GM18951 (cell line): ENCODE measurements around the gene F2R.
"Not testable (repeated sequence)": the region's sequence is repeated elsewhere in the genome, so short reads cannot be mapped to it uniquely, and the experiment has no call there.

Experiments used
- POLR2A ChIP-seq: IDR thresholded peaks from 4 replicates; pipeline ENCODE4 v1.6.1; 2011; ENCODE audit warnings: mild to moderate bottlenecking; ENCODE audit not compliant: insufficient read length, insufficient read depth; ENCODE audit errors: extremely low read depth
- in situ Hi-C: fragments of 300-500 bp; cut with MboI; formaldehyde crosslinking; loops from one replicate; pipeline ENCODE4 v1.12.0; 2022; ENCODE audit warnings: low sequenced_read_pairs, mixed read lengths, inconsistent platforms; ENCODE audit not compliant: unreplicated experiment

Gene F2R

DNA sequence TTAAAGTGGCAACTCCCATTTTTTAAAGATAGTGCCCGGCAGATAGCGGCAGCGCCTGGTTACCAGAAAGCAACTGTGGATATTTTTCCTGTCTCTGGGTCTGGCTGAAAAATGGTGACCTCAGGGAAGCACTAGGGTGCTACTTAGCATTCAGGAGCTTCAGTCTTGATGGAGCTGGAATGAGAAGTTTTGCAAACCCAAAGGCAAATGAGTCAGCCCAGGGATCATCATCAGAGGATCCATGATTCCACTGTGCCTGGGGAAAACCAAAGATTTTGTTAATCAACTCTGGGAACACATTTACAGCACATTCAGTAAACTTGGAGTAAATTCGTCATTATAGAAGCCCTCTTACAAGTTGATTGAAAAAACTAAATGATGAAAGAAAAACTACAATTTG lies 26.7 kb downstream of the F2R start:
- in situ Hi-C loops: no loop called here
- no peak for TF ChIP-seq POLR2A

DNA sequence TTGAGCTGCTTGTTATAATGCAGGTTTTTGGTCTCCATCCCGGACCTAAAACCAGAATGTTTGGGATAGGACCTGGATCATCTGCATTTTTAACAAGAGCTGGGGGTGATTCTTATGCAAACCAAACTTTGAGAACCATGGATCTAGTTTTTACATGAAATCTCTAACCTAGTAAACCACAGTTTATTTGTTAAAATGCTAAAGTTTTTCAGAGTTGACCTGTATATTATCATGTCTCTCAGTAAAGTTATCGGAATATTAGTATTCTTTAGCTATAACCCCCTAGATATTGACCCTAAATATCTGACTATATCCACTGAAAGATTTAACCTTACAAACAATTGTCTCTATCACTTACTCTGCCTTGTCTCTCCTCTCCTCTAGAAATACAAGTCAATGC lies 28.7 kb downstream of the F2R start:
- in situ Hi-C loops: no loop called here
- TF ChIP-seq POLR2A: no peak

DNA sequence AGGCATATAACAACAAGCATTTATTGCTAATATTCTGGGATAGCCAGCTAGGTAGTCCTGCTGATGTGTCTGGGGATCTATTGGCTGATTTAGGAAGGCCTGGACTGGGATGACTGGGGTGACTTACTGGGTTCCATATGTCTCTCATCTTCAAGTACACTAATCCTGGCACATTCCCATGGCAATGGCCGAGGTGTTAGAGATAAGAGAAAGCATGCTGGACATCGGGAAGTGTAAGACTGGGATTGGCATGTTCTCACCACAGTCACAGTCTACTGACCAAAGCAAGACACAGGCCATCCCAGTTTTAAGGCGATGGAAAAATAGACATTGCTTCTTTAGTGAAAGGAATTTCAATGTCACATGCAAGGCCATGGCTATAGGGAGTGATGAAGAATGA lies 29.7 kb downstream of the F2R start:
- in situ Hi-C loops: no loop called here

DNA sequence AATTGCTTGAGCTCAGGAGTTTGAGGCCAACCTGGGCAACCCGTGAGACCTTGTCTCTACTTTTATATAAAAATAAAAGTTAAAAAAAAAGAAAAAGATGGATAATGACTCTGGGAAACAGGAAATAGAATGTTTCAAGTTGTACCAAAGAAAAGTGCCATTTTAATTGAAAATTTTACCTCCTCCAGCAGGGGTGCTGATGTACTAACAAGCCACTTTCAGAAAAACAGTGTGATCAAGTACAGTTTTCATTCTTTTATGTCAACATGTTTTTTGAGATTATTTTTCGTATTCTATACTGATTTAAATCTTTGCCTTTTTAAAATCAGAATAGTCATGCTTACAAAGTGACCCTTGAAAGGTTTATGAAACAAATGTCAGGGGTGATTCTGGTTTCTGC lies 30.8 kb downstream of the F2R start:
- in situ Hi-C loops: no loop called here
- no peak for TF ChIP-seq POLR2A

More for the DNA sequence above, 29.7 kb downstream of the F2R start:
- no peak for TF ChIP-seq POLR2A

DNA sequence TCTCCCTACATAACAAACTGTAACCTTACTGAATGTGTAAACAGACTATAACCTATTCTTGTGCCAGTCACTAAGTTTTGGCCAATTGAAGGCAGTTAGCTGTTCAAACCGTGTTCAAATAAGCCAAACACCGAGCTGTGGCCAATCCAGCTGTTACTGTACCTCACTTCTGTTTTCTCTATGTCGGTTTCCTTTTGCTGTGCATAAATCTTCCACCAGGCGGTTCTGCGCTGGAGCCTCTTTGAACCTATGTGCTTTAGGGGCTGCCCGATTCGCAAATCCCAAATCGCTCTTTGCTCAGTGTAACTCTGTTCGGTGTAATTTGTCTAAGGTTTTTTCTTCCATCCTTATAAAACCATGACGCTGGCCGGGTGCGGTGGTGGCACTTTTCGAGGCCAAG lies 31.8 kb downstream of the F2R start:
- in situ Hi-C loops: no loop called here
- no peak for TF ChIP-seq POLR2A

DNA sequence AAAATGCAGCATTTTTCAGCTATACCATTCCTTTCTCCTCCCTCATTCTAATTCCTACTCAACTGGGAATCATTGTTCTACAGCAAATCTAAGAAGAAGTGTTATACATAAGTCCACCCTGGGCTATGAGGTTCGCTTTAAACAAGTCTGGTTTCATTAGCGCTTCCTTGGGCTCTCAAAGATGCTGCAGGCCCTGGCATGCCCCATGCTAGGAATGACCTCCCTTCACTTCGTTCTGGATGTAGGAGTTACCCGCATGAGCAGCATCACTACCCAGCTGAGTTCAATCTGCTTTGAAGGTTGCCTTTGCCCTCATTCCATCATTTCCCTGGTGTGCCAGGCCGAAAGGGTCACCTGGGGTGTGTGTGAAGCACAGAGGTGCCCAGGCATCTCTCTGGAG lies 35.4 kb downstream of the F2R start:
- TF ChIP-seq POLR2A: no peak
- in situ Hi-C loops: no loop called here

DNA sequence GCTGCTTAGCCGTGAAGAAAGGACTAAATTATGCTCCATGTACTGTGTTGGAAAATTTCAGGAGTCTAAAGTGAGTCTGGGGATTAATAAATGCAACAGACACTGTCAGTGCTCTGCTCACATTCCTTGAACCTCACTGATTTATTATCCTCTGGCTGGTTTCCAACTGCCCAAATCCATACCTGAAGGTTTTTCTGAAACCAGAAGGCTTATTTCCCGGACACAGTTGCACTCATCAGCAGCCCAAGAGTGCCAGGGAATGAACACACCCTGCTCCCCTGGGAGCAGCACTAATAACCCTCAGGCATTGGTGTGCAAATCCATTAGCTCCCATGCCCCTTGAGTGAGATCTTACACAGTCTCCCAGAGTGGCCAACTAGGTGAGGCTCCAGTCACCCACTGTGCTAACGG lies 38.7 kb downstream of the F2R start:
- no peak for TF ChIP-seq POLR2A
- in situ Hi-C loops: no loop called here

DNA sequence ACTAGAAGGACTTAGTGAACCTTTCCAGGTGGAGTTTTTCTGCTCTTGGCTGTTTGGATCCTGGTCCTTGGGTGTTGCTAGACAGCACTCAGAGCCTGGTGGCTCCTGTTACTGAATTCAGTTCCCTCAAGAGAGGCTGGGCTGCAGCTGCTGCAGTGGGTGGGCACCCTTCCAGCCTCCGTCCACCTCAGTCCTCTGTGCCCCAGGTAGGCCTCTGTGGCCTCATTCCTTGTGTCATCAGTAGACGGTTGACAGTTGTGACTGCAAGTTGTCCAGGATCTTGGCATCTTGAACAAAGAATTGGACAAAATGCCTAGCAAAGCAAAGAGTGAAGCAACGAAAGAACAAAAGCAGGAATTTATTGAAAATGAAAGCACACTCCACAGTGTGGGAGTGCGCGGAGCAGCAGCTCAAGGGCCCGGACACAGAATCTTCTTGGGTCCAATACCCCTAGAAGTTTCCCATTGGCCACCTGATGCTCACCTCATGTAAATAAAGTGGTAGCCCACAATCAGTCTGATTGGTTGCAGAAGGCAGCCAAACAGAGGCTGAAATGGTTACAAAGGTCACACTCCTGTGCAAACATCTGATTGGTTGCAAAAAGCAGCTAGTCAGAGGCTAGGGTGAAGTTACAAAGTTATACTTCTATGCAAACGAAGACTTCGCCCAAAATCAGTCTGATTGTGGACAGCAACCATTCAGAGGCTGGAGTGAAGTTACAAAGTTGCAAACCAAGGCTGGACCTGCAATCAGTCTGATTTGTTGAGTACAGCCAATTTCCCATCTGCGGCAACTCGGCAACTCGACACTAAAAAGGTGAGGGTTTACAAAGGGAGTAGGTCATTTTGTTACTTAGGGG lies 40.1 kb downstream of the F2R start:
- no peak for TF ChIP-seq POLR2A
- in situ Hi-C loops: no loop called here

DNA sequence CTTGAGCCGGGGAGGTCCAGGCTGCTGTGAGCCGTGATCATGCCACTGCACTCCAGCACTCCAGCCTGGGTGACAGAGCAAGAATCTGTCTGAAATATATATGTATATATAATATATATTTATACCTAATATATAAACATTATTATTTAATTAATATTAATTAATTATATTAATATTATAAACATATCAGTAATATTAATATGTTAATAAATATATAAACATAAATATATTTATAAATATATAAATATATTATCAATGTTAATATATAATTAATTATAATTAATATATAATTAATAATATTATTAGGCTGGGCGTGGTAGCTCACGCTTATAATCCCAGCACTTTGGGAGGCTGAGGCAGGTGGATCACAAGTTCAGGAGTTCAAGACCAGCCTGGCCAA lies 41.1 kb downstream of the F2R start:
- in situ Hi-C loops: no loop called here
- no peak for TF ChIP-seq POLR2A

DNA sequence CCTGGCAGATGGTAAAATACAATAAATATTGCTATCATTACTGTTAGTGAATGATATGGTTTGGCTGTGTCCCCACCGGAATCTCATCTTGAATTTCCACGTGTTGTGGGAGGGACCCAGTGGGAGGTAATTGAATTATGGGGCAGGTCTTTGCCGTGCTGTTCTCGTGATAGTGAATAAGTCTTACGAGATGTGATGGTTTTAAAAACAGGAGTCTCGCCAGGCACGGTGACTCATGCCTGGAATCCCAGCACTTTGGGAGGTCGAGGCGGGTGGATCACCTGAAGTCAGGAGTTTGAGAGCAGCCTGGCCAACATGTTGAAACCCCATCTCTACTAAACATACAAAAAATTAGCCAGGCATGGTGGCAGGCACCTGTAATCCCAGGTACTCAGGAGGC lies 45.2 kb downstream of the F2R start:
- in situ Hi-C loops: not testable (repeated sequence)

DNA sequence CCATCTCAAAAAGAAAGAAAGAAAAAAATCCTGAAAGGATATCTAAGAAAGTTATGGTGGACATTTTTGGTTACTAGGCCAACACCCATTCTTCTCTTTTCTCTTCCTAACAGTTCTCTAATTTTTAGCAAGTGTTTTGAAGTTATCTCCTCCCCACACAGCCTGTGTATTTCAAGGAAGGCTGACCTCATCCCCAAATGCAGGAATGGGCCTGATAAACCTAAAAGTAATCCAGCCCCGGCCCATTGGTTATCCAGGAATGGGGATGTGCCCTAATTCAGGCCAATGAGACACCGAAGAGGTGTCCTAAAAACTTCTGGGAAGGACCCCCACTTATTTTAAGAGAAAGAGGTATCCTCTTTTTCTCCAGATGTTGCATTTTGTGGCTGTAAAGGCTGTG lies 46.6 kb downstream of the F2R start:
- in situ Hi-C loops: no loop called here
- TF ChIP-seq POLR2A: no peak

DNA sequence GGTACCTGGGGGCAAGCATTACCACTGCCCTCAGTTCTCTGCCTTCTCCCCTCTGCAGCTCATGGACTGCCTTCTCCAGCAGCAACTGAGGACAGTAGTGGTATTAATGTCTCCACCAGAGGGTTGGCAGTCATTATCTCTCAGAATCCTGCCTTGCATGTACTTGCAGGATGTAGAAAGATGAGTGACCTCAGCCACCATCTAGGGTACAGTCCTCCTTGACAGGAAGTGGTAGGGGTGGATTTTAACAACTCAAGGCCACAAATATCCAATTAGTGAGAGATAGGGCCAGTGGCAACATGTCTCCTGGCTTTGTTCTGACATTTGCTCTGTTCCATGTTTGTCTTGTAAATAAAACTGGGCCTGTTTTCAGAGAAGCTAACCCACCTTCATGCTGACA lies 47.2 kb downstream of the F2R start:
- TF ChIP-seq POLR2A: no peak
- in situ Hi-C loops: no loop called here

DNA sequence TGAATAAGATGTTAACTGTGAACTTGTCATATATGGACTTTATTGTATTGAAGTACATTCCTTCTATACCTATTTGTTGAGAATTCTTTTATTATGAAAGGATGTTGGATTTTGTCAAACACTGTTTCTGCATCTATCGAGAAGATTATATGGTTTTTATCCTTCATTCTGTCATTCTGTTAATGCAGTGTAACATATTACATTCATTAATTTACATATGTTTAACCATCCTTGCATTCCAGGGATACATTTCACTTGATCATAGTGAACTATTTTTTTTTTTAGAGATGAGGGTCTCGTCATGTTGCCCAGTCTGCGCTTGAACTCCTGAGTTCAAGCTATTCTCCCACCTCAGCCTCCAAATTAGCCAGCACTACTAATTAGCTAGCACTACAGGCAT lies 48.4 kb downstream of the F2R start:
- no peak for TF ChIP-seq POLR2A
- in situ Hi-C loops: no loop called here

DNA sequence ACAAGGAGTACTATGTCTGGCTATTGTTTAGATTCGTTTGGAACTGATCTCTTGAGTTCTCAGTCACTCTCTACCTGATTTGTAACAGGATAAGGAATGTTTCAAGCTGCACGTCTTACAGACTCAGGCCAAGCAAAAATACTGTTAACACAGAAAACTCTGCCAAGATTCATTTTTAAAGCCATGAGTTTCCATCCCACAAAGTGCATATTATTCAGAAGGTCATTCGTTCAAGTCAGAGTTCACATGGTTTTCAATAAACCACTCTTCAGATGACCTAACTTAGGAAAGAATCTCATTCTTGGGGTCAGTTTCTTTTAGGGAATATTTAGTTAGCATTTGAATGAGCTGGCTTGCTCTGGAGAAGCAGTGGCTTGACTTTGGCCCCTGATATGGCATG lies 49.3 kb downstream of the F2R start:
- in situ Hi-C loops: no loop called here
- no peak for TF ChIP-seq POLR2A

DNA sequence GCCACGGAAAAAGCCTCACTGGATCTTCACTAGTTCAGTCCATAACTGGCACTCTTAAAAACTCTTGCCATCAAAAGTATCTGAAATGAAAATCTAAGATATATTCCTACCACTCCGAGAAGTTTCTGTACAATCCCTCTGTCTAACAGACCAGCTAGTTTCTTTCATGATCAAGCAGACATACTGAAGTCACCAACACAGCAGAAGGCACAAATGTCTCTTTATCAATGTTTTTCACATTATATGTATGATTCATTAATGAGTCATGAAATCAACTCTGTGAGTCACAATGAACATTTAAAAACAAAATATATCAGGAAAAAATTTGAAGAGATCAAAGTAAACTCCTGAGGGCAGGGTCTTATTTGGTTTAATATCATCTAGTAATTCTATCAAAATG lies 50.8 kb downstream of the F2R start:
- no peak for TF ChIP-seq POLR2A
- in situ Hi-C loops: no loop called here

DNA sequence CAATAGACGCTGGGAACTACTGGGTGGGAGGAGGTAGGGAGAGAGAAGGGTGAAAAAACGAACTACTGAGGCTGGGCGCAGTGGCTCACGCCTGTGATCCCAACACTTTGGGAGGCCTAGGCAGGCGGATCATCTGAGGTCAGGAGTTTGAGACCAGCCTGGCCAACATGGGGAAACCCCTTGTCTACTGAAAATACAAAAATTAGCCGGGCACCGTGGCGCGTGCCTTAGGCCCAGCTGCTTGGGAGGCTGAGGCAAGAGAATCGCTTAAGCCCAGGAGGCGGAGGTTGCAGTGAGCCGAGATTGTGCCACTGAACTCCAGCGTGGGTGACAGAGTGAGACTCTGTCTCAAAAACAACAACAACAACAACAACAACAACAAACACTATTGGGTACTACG lies 55.1 kb downstream of the F2R start:
- in situ Hi-C loops: not testable (repeated sequence)
